ENCODE data around the gene TMEM63C.
"Not testable (repeated sequence)": the region's sequence is repeated elsewhere in the genome, so short reads cannot be mapped to it uniquely, and the experiment has no call there.

The TMEM63C gene

GRCh38 chr14:77259025-77259715, 77.6 kb downstream of the TMEM63C start:
- no peak for DNase-seq

- DNase-seq: no peak
Observed at GRCh38 chr14:77260199-77260598, 78.6 kb downstream of the TMEM63C start.

DNA sequence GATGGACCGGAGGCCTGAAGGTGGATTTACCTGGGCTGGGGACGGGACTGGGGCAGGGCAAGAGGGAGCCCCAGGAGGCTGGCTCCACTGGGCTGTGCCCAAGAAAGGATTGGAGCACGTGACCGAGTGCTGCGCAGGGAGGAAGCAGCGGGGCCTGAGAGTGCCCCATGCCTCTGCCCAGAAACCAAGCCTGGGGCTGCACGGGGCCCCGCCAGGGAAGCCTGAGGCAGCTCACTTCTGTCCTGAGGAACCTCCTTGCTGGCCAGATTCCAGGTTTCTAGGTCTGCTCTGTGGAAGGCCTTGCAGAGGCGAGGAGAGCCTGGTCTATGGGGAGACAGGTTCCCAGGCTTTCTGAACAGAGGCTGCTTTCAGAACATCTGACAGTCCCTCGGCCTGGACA, 79.0 kb downstream of the TMEM63C start:
- no peak for DNase-seq

DNA sequence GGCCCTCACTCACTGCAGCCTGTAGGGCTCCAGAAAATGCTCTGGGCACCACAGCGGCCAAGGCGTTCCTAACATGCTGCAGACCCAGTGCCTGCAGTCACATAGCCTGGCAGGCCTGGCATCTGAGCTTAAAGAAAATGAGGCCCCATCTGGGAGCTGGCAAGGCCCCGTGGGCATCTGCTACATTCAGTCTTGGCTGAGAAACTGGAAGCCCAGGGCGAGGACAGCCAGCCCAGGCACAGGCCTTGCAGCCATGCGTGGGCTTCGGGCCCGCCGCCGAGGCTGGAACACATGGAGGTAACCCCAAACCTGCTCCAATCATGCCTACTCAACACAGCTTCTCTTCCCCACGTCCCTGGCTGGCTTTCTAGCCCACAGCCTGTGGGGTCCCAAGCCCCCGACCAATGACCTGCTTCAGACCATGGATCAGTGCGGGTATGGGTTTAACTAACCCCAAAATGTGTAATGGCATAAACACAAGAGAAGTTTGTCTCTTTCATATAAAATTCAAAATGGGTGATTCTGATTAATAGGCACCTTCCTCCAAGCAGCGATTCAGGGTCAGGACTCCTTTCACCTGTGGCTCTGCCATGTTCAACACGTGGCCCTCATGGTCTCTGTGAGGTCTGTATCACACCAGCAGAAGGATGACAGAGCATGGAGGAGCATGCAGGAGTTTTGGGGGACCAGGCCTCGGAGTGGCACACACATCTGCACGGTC, 83.0 kb downstream of the TMEM63C start:
- DNase-seq: no peak

DNA sequence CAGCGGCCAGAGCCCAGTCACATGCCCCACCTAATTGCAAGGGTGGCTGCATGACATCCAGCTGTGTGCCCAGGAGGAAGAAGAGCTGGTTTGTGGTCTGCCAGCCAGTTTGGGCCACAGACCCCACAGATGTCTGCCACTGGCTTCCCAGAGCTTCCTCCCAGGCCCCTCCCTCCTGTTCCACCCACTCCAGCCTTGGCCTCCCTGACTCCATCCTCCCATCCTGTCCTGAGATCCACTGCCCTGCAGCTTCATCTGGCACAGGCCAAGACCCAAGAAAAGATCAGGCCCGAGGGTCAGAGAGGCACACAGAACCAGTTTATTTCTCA, 83.6 kb downstream of the TMEM63C start:
- no peak for DNase-seq

DNA sequence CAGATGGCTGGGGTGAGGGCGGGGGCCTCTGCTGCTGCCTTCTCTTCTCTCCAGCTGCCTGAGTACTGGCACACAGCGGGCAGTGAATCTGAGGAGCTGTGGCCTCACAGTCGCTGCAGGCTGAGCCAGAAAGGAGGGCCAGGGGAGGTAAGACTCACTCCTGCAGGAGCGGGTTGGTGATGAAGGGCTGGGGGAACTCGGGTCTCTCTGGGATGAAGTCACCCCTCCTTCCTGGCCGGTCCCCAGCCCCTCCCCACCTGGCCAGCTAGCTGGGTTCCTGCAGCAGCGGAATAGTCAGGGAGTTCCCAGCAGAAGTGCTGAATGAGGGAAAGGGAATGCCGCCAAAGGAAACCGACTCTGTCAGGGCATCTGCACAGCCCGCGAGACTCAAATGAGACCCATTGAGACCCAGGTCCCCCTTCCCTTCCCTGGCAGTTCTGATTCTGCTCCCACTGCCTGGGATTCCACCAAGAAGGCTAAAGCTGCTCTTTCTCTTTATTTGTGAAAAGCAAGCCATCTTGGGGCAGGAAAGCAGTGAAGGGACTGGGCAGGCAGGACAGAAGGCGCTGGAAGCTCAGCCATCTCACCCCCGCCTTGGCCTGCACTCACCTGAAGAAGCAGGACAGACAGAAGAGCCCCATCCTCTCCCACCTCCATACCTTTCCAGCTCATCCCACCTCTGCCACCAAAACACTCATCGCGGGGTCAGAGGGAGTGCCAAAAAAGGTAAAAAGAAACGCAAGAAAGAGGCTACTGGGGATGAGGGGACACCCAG, 84.2 kb downstream of the TMEM63C start:
- no peak for DNase-seq

- DNase-seq: no peak
Observed at GRCh38 chr14:77266336-77266735, 84.7 kb downstream of the TMEM63C start.

- DNase-seq: no peak
Observed at GRCh38 chr14:77267937-77268699, 86.5 kb downstream of the TMEM63C start.

DNA sequence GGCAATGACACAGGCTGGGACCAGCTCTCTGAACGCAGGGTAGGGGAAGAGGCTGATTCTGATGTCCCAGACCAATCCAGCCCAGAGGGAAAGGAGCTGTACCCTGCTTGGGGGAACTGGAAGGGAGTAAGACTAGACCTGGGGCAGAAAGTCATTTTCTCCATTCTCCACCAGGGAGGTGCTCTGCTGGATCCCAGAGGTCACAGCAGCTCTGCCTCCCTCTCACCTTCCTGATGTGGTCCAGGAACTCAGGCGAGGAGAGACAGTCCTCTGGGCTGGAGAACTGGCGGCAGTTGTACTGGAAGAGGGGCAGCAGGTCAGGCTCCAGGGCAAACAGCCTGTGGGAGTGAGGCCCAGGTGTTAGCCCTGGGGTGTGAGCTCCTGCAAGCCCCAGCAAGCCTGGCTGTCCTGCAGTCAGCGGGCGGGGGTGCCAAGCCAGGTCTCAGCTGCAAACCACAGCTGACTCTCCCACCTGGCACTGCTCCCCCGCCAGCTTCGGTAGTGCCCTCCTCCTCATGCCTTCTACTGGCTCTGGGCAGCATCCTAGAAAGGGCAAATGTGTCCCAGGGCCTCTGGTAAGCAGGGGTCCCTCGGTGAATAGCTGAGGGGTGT, 87.5 kb downstream of the TMEM63C start:
- no peak for DNase-seq

GRCh38 chr14:77270361-77271112, 88.9 kb downstream of the TMEM63C start:
- DNase-seq: no peak

DNA sequence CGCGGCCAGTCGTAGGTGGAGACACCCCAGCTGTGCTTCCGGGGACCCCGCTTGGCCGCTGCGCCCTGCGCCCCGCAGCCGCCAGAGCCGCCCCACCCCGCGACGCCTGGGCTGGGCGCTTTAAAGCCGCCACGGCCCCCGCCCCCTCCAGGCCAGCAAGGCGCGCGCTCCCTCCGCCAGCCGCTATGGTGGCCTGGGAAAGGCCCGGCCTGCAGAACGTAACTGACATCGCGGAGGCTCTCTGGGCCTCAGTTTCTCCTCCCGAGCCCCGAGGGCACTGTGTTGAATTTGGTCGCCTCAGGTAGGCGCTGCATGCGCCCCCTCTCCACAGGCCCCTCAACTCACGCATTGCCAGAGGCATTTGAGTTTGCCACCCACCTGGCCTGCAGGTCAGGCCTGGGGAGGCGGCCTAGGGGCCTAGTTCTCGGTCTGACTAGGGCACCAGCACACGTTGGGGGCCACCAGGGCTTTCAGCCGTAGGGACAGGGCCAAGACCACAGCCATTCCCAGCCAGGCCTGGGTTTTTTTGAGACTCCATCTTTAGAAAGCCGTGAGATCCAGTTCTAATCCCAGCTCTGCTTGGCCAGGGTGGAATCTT, 89.6 kb downstream of the TMEM63C start, which contains the start of gene NGB:
Gene NGB, minus strand, starts transcription at position 94 of the 598 bp plus-strand sequence. CDS start 269 bp downstream, outside the sequence.
- no peak for DNase-seq

DNA sequence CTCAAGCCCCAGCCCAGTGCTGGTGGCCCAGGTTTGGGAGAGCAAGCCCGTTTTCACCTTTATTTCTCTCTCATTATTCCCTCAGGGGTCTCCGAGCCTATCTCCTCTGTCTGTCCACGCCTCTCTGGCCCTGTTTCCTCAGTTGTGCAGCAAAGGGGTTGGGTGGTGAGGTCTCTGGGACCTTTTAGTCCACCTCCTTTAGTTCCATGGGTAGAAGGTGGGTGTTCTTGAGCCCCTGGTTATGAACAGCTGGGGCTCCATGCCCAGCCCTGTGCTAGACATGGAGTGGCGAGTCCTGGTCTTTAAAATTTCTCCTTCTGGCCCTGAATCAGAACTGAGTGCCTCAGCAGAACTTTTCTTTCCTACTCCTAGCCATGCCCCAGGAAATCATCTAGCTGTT, 90.7 kb downstream of the TMEM63C start:
- no peak for DNase-seq

DNA sequence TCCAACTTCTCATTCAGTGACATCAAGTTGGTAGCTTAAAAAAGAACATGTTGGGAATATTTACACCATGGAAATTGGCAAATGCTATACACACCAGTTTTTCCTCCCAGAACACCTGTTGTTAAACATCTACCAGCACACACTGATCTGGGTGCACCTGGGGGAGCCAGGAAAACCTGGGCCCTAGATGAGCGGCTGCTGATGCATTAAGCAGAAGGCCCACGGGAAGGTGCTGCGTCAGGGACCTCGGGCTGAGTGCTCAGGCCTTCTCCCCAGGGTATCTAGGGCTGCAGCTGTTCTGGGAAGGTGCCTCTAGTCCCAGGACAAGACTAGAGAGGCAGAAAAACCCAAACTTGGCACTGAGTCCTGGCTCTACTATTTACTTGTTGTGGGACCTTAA, 92.2 kb downstream of the TMEM63C start:
- DNase-seq: no peak

DNA sequence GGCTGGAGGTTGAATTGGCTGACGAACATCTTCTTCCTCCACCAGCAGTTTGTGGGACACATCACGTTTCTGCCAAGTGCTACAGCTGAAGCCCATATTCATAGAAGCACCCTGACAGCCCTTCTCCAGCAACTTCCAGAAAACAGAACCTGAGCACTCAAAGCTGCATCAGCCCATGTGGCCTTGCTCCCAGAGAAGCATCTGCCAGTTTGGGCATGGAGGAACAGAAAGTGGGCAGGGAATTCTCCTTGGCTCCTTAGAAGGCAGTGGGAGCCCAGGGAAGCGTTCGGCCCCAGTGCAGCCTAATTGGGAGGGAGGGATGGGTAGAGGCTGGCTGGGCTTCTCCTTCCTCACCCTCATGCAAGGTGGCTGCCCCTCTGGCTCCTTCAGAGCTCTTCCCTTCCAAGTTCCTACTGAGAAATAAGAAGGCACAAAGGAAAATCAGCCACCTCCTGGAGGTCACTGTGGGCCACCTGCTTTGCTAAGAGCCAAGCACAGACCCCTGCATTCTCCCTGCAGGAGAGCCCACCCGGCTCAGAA, 93.5 kb downstream of the TMEM63C start:
- no peak for DNase-seq

DNA sequence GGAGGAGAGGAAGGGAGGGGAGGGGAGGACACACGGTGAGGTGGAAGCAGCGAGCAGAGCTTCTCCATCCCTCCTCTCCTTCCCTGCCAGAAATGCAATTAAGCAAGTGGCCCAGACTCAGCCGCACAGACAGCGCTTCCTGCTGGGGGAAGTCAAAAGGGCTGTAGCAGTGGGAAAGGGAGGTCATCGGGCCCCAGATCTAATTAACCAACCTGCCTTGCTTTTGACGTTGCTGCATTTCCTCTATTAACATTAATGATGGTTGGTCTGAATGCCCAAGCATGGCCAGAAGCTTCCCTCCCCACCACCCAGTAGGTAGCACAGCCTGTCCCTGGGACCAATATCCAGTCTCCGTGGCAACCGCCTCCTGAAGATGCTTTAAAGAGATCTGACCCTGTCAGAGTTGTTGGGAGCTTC, 94.0 kb downstream of the TMEM63C start:
- no peak for DNase-seq

DNA sequence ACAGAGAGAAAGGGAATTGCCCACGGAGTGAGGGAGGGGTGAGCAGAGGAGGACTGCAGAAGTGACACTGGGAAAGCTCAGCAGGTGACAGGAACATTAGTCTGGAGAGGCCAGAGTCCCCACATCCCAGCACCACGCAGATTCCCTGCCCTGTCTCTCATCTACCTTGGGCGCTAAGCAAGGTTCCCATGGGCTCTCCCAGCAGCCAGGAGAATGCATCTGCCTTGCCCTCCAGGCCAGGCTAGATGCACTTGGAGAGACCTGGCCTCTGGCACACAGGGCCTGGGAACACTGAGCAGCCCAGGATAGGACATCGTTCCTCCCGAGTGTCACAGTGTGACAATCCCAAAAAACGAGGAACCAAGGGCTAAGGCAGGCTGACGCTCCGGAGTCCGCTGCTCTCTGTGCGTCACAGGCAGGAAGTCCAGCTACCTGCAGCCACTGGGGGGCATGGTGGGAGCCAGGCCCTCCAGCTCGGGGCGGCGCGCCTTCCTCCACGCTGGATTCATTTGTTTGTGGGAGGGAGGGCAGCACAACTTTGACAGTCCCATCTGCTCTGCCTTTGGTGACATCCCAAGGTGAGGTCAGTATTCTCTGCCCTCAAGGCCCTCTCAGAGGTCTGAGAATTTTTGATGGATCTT, 94.8 kb downstream of the TMEM63C start:
- no peak for DNase-seq

- DNase-seq: no peak
Observed at GRCh38 chr14:77276959-77277358, 95.4 kb downstream of the TMEM63C start.

DNA sequence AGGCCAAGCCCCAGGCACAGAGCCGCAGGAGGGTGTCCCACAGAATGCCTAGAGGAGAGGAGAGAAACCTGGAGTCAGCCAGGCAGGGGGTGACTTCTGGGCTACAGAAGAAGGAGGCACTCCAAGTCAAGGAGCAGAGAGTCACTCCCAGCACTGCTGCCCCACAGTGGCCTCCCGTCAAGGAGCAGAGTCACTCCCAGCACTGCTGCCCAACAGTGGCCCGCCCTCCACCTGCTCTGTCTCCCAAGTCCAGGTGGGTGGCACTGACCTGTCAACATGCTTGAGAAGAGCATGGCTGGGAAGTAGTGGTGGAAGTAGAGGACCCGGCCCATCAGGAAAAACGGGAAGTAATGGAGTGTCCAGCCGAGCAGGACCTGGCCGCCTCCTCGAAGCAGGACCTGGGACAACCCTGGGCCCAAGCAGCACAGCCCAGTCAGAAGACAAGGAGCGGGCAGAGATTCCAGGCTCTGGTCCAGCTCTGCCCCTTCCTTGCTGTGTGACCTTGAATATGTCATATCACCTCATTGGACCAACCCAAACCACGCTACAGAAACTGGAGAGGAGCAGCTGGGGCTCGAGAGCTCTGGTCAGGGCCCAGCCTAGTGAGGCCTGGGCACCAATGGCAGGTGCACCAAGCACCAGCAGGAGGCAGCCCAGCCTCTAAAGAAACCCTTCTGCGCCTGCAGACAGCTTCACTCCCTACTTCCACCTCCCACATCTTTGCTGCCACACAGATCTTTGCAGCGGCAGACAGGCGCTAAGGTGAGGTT, 97.0 kb downstream of the TMEM63C start:
- no peak for DNase-seq

- no peak for DNase-seq
Observed at GRCh38 chr14:77279719-77280118, 98.1 kb downstream of the TMEM63C start.

DNA sequence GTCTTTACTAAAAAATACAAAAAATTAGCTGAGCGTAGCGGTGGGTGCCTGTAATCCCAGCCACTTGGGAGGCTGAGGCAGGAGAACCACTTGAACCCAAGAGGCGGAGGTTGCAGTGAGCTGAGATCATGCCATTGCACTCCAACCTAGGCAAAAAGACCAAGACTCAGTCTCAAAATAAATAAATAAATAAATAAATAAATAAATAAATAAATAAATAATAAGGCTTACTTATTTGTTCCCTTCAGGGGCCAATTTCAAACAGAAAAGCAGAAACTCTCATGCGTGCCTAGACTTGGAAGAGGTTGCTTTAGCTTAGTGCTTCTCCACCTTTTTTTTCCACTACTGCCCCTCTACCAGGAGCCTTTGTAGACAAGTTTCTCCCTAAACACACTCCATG, 99.3 kb downstream of the TMEM63C start:
- not testable (repeated sequence) for DNase-seq

Data from CD4-positive, alpha-beta T cell treated with Interleukin-17A for 1 hour (primary cell).